ENCODE measurements around the gene IGLL5. TPM values are rescaled to one million over a fixed set of nuclear protein-coding genes. Genes with fewer than 3 reads are reported as not detected.

The IGLL5 gene
- total and polyA plus RNA-seq, 2 of the 13 experiments (the other 11 are each of a cell fraction or from before 2014, with no cell fraction given): not detected

DNA sequence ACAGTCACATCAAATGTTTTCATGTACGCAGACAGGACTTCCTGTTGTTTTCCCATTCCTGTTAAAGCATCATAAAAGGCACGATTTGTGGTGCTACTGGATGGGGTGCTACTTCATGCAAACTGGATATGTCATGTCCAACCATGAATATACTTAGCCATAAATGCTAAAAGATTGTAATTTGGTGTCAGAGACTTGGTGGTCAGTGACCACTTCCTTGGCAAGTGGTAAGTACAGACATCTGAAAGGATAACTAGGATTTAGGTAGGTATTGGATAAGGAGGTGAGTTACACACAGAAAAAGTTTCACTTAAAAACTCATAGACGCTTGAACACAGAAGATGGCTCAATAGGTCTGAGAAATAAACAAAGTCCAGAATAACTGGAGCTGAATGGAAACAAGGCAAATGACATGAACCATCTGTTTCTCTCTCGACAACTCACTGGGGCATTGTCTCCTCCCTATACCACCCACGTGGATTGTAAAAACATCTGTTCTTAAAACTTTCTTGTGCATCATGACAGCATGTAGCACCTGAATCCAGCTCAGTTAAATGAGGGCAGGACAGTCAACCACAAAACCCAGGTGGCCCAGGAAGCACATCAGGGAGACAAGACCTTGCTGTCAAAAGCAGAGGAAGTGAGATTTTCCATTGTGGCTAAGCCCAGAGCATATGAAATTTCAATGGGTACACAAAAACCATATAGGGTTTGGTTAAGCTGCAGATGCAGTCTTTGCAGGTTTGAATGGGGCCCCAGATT, 22.1 kb upstream of the IGLL5 start:
- WGBS (ENCODE audit: low lambda C conversion rate): 18% methylated on average over 5 of the region's 5 CpGs
- Histone ChIP-seq H3K36me3 (replicated peaks in 1 of 2; ENCODE audit: control insufficient read depth in 1 of 2, insufficient read depth in 2 of 2, low read length in 2 of 2) (no peaks in the 10 kb centered on the region), H2AFZ (ENCODE audit: low read length) (no peak overlapping the region), H4K20me1 (ENCODE audit: insufficient read depth, low read length) (no peaks in the 10 kb centered on the region), H3K9ac (ENCODE audit: insufficient read depth, low read depth, low read length) (no peak overlapping the region), H3K4me1 (ENCODE audit: insufficient read depth, low read length) (no peaks in the 10 kb centered on the region), H3K9me3 (ENCODE audit: low read length) (no peaks in the 10 kb centered on the region), H3K79me2 (ENCODE audit: insufficient read depth, low read length) (no peaks in the 10 kb centered on the region), H3K4me3 (replicated peaks in 1 of 3; ENCODE audit: insufficient read depth in 1 of 3, low read depth in 2 of 3, low read length in 3 of 3) (no peak overlapping the region), H3K27ac (ENCODE audit: extremely low read length, insufficient read depth, low read length) (no peak overlapping the region), H3K27me3 (ENCODE audit: control insufficient read depth in 1 of 2, insufficient read depth in 2 of 2, low read length in 2 of 2) (peaks cover 1 to 11% of the 10 kb centered on the region in 2 experiments; a peak in 2 of 5 replicates), H3K4me2 (ENCODE audit: low read depth, low read length) (no peak overlapping the region)
- no TSS peak for BruUV-seq (replicated peaks)
- ChIA-PET CTCF (ENCODE audit: low intra/inter-chr PET ratio, low total read pairs) (no interaction called here), POLR2A (no interaction called here)
- FAIRE-seq (no peak), DNase-seq (ENCODE audit: low spot score) (no peak), ATAC-seq (no peak)
- intact Hi-C loops (cut with micrococcal nuclease; ENCODE audit: unreplicated experiment): no loop called here
- in situ Hi-C loops (cut with HindIII; ENCODE audit: extremely low pct_ligation_motif_present, low pct_unique_long_range_greater_than_20kb): no loop called here
- TF ChIP-seq STAT5B (CRISPR knock-in tag; IDR thresholded peaks at IDR 0.05): no peak
- TF ChIP-seq, protein P1, sequence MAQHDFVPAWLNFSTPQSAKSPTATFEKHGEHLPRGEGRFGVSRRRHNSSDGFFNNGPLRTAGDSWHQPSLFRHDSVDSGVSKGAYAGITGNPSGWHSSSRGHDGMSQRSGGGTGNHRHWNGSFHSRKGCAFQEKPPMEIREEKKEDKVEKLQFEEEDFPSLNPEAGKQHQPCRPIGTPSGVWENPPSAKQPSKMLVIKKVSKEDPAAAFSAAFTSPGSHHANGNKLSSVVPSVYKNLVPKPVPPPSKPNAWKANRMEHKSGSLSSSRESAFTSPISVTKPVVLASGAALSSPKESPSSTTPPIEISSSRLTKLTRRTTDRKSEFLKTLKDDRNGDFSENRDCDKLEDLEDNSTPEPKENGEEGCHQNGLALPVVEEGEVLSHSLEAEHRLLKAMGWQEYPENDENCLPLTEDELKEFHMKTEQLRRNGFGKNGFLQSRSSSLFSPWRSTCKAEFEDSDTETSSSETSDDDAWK (CRISPR knock-in tag; IDR thresholded peaks at IDR 0.05): no peak
- TF ChIP-seq PHF5A (CRISPR knock-in tag; IDR thresholded peaks at IDR 0.05; ENCODE audit: low read depth, unreplicated experiment): no peak
- TF ChIP-seq, protein P2, sequence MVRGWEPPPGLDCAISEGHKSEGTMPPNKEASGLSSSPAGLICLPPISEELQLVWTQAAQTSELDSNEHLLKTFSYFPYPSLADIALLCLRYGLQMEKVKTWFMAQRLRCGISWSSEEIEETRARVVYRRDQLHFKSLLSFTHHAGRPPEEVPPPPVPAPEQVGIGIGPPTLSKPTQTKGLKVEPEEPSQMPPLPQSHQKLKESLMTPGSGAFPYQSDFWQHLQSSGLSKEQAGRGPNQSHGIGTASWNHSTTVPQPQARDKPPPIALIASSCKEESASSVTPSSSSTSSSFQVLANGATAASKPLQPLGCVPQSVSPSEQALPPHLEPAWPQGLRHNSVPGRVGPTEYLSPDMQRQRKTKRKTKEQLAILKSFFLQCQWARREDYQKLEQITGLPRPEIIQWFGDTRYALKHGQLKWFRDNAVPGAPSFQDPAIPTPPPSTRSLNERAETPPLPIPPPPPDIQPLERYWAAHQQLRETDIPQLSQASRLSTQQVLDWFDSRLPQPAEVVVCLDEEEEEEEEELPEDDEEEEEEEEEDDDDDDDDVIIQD (CRISPR knock-in tag; IDR thresholded peaks at IDR 0.05; ENCODE audit: low read depth): no peak
- TF ChIP-seq, protein P3, sequence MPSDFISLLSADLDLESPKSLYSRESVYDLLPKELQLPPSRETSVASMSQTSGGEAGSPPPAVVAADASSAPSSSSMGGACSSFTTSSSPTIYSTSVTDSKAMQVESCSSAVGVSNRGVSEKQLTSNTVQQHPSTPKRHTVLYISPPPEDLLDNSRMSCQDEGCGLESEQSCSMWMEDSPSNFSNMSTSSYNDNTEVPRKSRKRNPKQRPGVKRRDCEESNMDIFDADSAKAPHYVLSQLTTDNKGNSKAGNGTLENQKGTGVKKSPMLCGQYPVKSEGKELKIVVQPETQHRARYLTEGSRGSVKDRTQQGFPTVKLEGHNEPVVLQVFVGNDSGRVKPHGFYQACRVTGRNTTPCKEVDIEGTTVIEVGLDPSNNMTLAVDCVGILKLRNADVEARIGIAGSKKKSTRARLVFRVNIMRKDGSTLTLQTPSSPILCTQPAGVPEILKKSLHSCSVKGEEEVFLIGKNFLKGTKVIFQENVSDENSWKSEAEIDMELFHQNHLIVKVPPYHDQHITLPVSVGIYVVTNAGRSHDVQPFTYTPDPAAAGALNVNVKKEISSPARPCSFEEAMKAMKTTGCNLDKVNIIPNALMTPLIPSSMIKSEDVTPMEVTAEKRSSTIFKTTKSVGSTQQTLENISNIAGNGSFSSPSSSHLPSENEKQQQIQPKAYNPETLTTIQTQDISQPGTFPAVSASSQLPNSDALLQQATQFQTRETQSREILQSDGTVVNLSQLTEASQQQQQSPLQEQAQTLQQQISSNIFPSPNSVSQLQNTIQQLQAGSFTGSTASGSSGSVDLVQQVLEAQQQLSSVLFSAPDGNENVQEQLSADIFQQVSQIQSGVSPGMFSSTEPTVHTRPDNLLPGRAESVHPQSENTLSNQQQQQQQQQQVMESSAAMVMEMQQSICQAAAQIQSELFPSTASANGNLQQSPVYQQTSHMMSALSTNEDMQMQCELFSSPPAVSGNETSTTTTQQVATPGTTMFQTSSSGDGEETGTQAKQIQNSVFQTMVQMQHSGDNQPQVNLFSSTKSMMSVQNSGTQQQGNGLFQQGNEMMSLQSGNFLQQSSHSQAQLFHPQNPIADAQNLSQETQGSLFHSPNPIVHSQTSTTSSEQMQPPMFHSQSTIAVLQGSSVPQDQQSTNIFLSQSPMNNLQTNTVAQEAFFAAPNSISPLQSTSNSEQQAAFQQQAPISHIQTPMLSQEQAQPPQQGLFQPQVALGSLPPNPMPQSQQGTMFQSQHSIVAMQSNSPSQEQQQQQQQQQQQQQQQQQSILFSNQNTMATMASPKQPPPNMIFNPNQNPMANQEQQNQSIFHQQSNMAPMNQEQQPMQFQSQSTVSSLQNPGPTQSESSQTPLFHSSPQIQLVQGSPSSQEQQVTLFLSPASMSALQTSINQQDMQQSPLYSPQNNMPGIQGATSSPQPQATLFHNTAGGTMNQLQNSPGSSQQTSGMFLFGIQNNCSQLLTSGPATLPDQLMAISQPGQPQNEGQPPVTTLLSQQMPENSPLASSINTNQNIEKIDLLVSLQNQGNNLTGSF (CRISPR knock-in tag; IDR thresholded peaks at IDR 0.05): no peak
- TF ChIP-seq, protein P4, sequence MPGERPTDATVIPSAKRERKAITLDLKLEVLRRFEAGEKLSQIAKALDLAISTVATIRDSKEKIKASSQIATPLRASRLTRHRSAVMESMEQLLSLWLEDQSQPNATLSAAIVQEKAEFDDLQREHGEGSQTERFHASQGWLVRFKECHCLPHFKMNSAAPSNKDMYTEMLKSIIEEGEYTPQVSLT (CRISPR knock-in tag; IDR thresholded peaks at IDR 0.05; ENCODE audit: borderline replicate concordance, low read depth): no peak
- TF ChIP-seq, protein P5, sequence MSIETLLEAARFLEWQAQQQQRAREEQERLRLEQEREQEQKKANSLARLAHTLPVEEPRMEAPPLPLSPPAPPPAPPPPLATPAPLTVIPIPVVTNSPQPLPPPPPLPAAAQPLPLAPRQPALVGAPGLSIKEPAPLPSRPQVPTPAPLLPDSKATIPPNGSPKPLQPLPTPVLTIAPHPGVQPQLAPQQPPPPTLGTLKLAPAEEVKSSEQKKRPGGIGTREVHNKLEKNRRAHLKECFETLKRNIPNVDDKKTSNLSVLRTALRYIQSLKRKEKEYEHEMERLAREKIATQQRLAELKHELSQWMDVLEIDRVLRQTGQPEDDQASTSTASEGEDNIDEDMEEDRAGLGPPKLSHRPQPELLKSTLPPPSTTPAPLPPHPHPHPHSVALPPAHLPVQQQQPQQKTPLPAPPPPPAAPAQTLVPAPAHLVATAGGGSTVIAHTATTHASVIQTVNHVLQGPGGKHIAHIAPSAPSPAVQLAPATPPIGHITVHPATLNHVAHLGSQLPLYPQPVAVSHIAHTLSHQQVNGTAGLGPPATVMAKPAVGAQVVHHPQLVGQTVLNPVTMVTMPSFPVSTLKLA (IDR thresholded peaks at IDR 0.05): no peak
- TF ChIP-seq RFX3 (CRISPR knock-in tag; IDR thresholded peaks at IDR 0.05): no peak
- TF ChIP-seq IKZF4 (CRISPR knock-in tag; IDR thresholded peaks at IDR 0.05; ENCODE audit: borderline replicate concordance, low read depth, not compliant biosample characterization): no peak
- TF ChIP-seq ZNF367 (CRISPR knock-in tag; IDR thresholded peaks at IDR 0.05; ENCODE audit: borderline replicate concordance): no peak
- TF ChIP-seq ZNF430 (CRISPR knock-in tag; IDR thresholded peaks at IDR 0.05): no peak
- TF ChIP-seq ZNF20 (CRISPR knock-in tag; IDR thresholded peaks at IDR 0.05): no peak
- TF ChIP-seq ZFP82 (CRISPR knock-in tag; IDR thresholded peaks at IDR 0.05; ENCODE audit: borderline replicate concordance): no peak
- TF ChIP-seq RARA (CRISPR knock-in tag; IDR thresholded peaks at IDR 0.05): no peak
